Endodermal cell (in vitro differentiated cells): Measurements from ENCODE around the gene LEFTY1. TPM values are rescaled to one million over a fixed set of nuclear protein-coding genes. Genes with fewer than 3 reads are reported as not detected.
"Not testable (repeated sequence)": the region's sequence is repeated elsewhere in the genome, so short reads cannot be mapped to it uniquely, and the experiment has no call there.

Source experiments
- DNase-seq: peaks from one replicate; pipeline ENCODE4 v3.0.0-alpha.2; 2017
- H3K27ac ChIP-seq: 2 replicates; pipeline ENCODE4 v1.5.1; 2013; ENCODE audit warnings: mild to moderate bottlenecking, low read depth, low read length, moderate library complexity
- H3K27me3 ChIP-seq: 2 replicates; pipeline ENCODE4 v1.6.1; 2013; ENCODE audit warnings: mild to moderate bottlenecking, low read length, moderate library complexity; ENCODE audit not compliant: insufficient read depth, control insufficient read depth, poor library complexity, severe bottlenecking
- H3K36me3 ChIP-seq: 2 replicates; pipeline ENCODE4 v1.7.0; 2013; ENCODE audit warnings: mild to moderate bottlenecking, low read length, moderate library complexity; ENCODE audit not compliant: control insufficient read depth, insufficient read depth
- H3K4me1 ChIP-seq: one replicate; pipeline ENCODE4 v1.7.0; 2013; ENCODE audit warnings: low read length; ENCODE audit not compliant: control insufficient read depth, insufficient read depth
- H3K4me3 ChIP-seq: 2 replicates; pipeline ENCODE4 v1.5.1; 2013; ENCODE audit warnings: mild to moderate bottlenecking, low read length, moderate library complexity
- H3K9ac ChIP-seq: 2 replicates; pipeline ENCODE4 v1.6.1; 2013; ENCODE audit warnings: mild to moderate bottlenecking, low read length, moderate library complexity; ENCODE audit not compliant: poor library complexity, severe bottlenecking; ENCODE audit errors: extremely low read depth
- H3K9me3 ChIP-seq: 2 replicates; pipeline ENCODE4 v1.6.1; 2013; ENCODE audit warnings: mild to moderate bottlenecking, low read length, moderate library complexity; ENCODE audit not compliant: control insufficient read depth
- H3K27ac Mint-ChIP-seq: 2 replicates; pipeline ENCODE4 v1.8.0; 2020; ENCODE audit warnings: mixed read lengths
- H3K27me3 Mint-ChIP-seq: 2 replicates; pipeline ENCODE4 v1.8.0; 2021; ENCODE audit warnings: mild to moderate bottlenecking, mixed read lengths; ENCODE audit not compliant: insufficient read depth
- H3K36me3 Mint-ChIP-seq: 2 replicates; pipeline ENCODE4 v1.8.0; 2020; ENCODE audit warnings: low read depth, mixed read lengths
- H3K4me1 Mint-ChIP-seq: 2 replicates; pipeline ENCODE4 v1.8.0; 2020; ENCODE audit warnings: mixed read lengths
- H3K4me3 Mint-ChIP-seq: 2 replicates; pipeline ENCODE4 v1.8.0; 2020; ENCODE audit warnings: mild to moderate bottlenecking, moderate library complexity, mixed read lengths
- H3K9me3 Mint-ChIP-seq: 2 replicates; pipeline ENCODE4 v1.8.0; 2020; ENCODE audit warnings: mild to moderate bottlenecking, mixed read lengths
- CTCF ChIP-seq: fragments of 200-600 bp; sonication (generic); conservative IDR thresholded peaks from 2 replicates; pipeline ENCODE4 v1.5.0; 2021; ENCODE audit warnings: antibody characterized with exemption, mild to moderate bottlenecking
- WGBS, 2 experiments: methylation state at CpG; one replicate each; pipeline versions ENCODE4 v1.1.5 to v1.1.7; 2013; ENCODE audit warnings: missing lambda C conversion rate in 2 of 2, mixed read lengths in 1 of 2; ENCODE audit not compliant: insufficient coverage in 1 of 2, insufficient read length in 1 of 2; 5-methylcytosine and 5-hydroxymethylcytosine counted together
- total RNA-seq, 2 donors: library from RNA; stranded (reverse); fragmentation: NEBNext Ultra II Directional in 1 of 2; extraction: Animal tissue kit (Norgen Biotek cat#: 25700) in 1 of 2; gene quantifications; 2 replicates in 1 of 2; 3 replicates in 1 of 2; pipeline ENCODE4 v1.2.1, GENCODE V29; 2021

LEFTY1 gene
- total RNA-seq, 2 donors from 2014 or later: 76.0 to 660 TPM

- no peaks in the 10 kb centered on the region for H3K27me3 Mint-ChIP-seq
- DNase-seq: no peak
- Histone ChIP-seq H3K27ac (no peak overlapping the region), H3K27me3 (no peaks in the 10 kb centered on the region), H3K4me3 (peak overlapping the region; percentile 88), H3K9ac (no peak overlapping the region), H3K9me3 (no peaks in the 10 kb centered on the region), H3K4me1 (no peaks in the 10 kb centered on the region), H3K36me3 (peaks cover 39% of the 10 kb centered on the region)
- no peak overlapping the region for H3K27ac Mint-ChIP-seq
- 87 to 95% methylated on average over 2 to 3 of the region's 3 CpGs for WGBS, 2 experiments
- H3K4me3 Mint-ChIP-seq: peak overlapping the region; percentile 69
- H3K4me1 Mint-ChIP-seq: peaks cover 19% of the 10 kb centered on the region
- H3K36me3 Mint-ChIP-seq: peaks cover 12% of the 10 kb centered on the region
- H3K9me3 Mint-ChIP-seq: no peaks in the 10 kb centered on the region
- no peak for TF ChIP-seq CTCF
Observed at GRCh38 chr1:225936523-225936922, 47.6 kb upstream of the LEFTY1 start.

- WGBS, 2 experiments: 91% methylated on average over 7 of the region's 8 CpGs
- H3K27me3 ChIP-seq, H3K4me1 ChIP-seq, H3K9me3 ChIP-seq, H3K27me3 Mint-ChIP-seq, H3K27ac Mint-ChIP-seq, H3K9ac ChIP-seq, DNase-seq, H3K27ac ChIP-seq, H3K9me3 Mint-ChIP-seq, H3K4me3 Mint-ChIP-seq: not testable (repeated sequence)
- H3K36me3 Mint-ChIP-seq: peaks cover 12% of the 10 kb centered on the region
- Histone ChIP-seq H3K4me3 (peak overlapping the region; percentile 88), H3K36me3 (peaks cover 39% of the 10 kb centered on the region)
- H3K4me1 Mint-ChIP-seq: peaks cover 20% of the 10 kb centered on the region
Observed at GRCh38 chr1:225936086-225936485, 47.1 kb upstream of the LEFTY1 start.

GRCh38 chr1:225934711-225935110 lies 45.8 kb upstream of the LEFTY1 start:
- no peak for TF ChIP-seq CTCF
- Histone ChIP-seq H3K9me3 (no peaks in the 10 kb centered on the region), H3K27me3 (no peaks in the 10 kb centered on the region), H3K36me3 (peaks cover 28% of the 10 kb centered on the region), H3K9ac (no peak overlapping the region), H3K27ac (no peak overlapping the region), H3K4me1 (no peaks in the 10 kb centered on the region), H3K4me3 (no peak overlapping the region)
- Mint-ChIP-seq H3K27me3 (no peaks in the 10 kb centered on the region), H3K36me3 (peaks cover 7% of the 10 kb centered on the region), H3K4me3 (no peak overlapping the region), H3K4me1 (peaks cover 14% of the 10 kb centered on the region), H3K9me3 (no peaks in the 10 kb centered on the region), H3K27ac (no peak overlapping the region)
- no peak for DNase-seq
- WGBS, 2 experiments: 92 to 95% methylated on average over 5 of the region's 5 CpGs

GRCh38 chr1:225933072-225933471 lies 44.1 kb upstream of the LEFTY1 start:
- H3K27me3 ChIP-seq: no peaks in the 10 kb centered on the region
- no peaks in the 10 kb centered on the region for H3K9me3 ChIP-seq
- no peak overlapping the region for H3K4me3 Mint-ChIP-seq
- peaks cover 19% of the 10 kb centered on the region for H3K4me1 Mint-ChIP-seq
- H3K27me3 Mint-ChIP-seq: no peaks in the 10 kb centered on the region
- no peak overlapping the region for H3K27ac Mint-ChIP-seq
- H3K36me3 Mint-ChIP-seq: peaks cover 6% of the 10 kb centered on the region
- no peak overlapping the region for H3K4me3 ChIP-seq
- no peak for TF ChIP-seq CTCF
- peaks cover 12% of the 10 kb centered on the region for H3K36me3 ChIP-seq
- H3K9ac ChIP-seq: no peak overlapping the region
- H3K4me1 ChIP-seq: no peaks in the 10 kb centered on the region
- no peaks in the 10 kb centered on the region for H3K9me3 Mint-ChIP-seq
- no peak overlapping the region for H3K27ac ChIP-seq
- DNase-seq: no peak
- WGBS, 2 experiments: 100% methylated on average over 1 of the region's 2 CpGs; no CpG with 5 or more reads in 1 of the 2 experiments
